Measurements from ENCODE around the gene LPXN. TPM values are rescaled to one million over a fixed set of nuclear protein-coding genes. Genes with fewer than 3 reads are reported as not detected.
A peak's percentile ranks its signal among the peaks of the same experiment; 100 is the strongest.

The LPXN gene
- total RNA-seq, 4 donors from 2014 or later: 10.0 to 18.7 (median 16.0) TPM

DNA sequence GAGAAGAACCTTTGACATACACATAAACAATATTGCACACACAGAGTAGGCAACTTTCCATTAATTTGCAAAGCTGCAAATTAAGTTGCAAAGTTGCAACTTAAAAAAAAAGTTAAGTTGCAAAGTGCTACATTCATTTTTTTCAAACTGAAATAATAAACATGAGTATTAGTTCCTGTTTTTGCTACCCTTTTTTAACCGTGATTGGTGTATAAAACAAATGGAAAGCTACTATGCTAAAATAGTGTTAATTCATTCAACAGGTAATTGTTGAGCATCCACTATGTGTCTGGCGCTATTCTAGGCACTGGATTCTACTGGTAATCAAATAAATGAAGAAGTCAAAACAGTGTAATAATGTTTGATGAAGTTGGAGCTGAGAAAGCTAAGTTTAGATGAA lies 11.3 kb upstream of the LPXN start:
- 77 to 88% methylated on average over 1 to 2 of the region's 2 CpGs for WGBS, 2 donors (ENCODE audit: low coverage in 1 of 2)

GRCh38 chr11:58582437-58582836 lies 6.8 kb upstream of the LPXN start:
- Histone ChIP-seq H3K4me3 (no peak overlapping the region), H3K27me3 (no peaks in the 10 kb centered on the region), H3K36me3 (peaks cover 0 to 14% (median 5%) of the 10 kb centered on the region in 4 donors), H3K9me3 (no peaks in the 10 kb centered on the region), H3K27ac (peak overlapping the region in 1 of 4 donors; percentile 20), H3K4me1 (peaks cover 21 to 61% (median 35%) of the 10 kb centered on the region in 4 donors)
- 82 to 88% methylated on average over 1 of the region's 1 CpG for WGBS, 2 donors (ENCODE audit: low coverage in 1 of 2)
- in situ Hi-C loops (cut with MboI; ENCODE audit: low pct_ligation_motif_present in 1 of 4, low pct_unique_long_range_greater_than_20kb in 1 of 4, low sequenced_read_pairs in 3 of 4) (no loop called here), intact Hi-C loops (cut with DNase I; ENCODE audit: low total_unique reads) (no loop called here)
- DNase-seq: no peak
- TF ChIP-seq EP300 (IDR thresholded peaks at IDR 0.05; ENCODE audit: low read depth) (no peak), POLR2A (IDR thresholded peaks at IDR 0.05) (no peak), POLR2AphosphoS5 (IDR thresholded peaks at IDR 0.05) (no peak)
- TF ChIP-seq, protein P1, sequence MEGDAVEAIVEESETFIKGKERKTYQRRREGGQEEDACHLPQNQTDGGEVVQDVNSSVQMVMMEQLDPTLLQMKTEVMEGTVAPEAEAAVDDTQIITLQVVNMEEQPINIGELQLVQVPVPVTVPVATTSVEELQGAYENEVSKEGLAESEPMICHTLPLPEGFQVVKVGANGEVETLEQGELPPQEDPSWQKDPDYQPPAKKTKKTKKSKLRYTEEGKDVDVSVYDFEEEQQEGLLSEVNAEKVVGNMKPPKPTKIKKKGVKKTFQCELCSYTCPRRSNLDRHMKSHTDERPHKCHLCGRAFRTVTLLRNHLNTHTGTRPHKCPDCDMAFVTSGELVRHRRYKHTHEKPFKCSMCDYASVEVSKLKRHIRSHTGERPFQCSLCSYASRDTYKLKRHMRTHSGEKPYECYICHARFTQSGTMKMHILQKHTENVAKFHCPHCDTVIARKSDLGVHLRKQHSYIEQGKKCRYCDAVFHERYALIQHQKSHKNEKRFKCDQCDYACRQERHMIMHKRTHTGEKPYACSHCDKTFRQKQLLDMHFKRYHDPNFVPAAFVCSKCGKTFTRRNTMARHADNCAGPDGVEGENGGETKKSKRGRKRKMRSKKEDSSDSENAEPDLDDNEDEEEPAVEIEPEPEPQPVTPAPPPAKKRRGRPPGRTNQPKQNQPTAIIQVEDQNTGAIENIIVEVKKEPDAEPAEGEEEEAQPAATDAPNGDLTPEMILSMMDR (IDR thresholded peaks at IDR 0.05): no peak

More for the DNA sequence above, 11.3 kb upstream of the LPXN start:
- Histone ChIP-seq H3K4me1 (peaks cover 5 to 78% (median 20%) of the 10 kb centered on the region in 4 donors), H3K9me3 (no peaks in the 10 kb centered on the region), H3K36me3 (peaks cover 0 to 14% (median 5%) of the 10 kb centered on the region in 4 donors), H3K27me3 (no peaks in the 10 kb centered on the region), H3K27ac (no peak overlapping the region), H3K4me3 (no peak overlapping the region)
- intact Hi-C loops (cut with DNase I; ENCODE audit: low total_unique reads): no loop called here
- DNase-seq: no peak
- TF ChIP-seq POLR2A (IDR thresholded peaks at IDR 0.05) (no peak), EP300 (IDR thresholded peaks at IDR 0.05; ENCODE audit: low read depth) (no peak), POLR2AphosphoS5 (IDR thresholded peaks at IDR 0.05) (no peak)
- TF ChIP-seq, protein P1 (IDR thresholded peaks at IDR 0.05): no peak
- in situ Hi-C loops (cut with MboI; ENCODE audit: low pct_ligation_motif_present in 1 of 4, low pct_unique_long_range_greater_than_20kb in 1 of 4, low sequenced_read_pairs in 3 of 4): no loop called here

- in situ Hi-C loops (cut with MboI; ENCODE audit: low pct_ligation_motif_present in 1 of 4, low pct_unique_long_range_greater_than_20kb in 1 of 4, low sequenced_read_pairs in 3 of 4): no loop called here
- Histone ChIP-seq H3K36me3 (peaks cover 0 to 6% (median 0%) of the 10 kb centered on the region in 4 donors), H3K27me3 (no peaks in the 10 kb centered on the region), H3K4me3 (peak overlapping the region; percentile 98 to 100 (median 98)), H3K27ac (peak overlapping the region; percentile 100), H3K9me3 (no peaks in the 10 kb centered on the region), H3K4me1 (peaks cover 32 to 71% (median 46%) of the 10 kb centered on the region in 4 donors)
- DNase-seq: no peak
- intact Hi-C loops (cut with DNase I; ENCODE audit: low total_unique reads): no loop called here
- 4 to 7% methylated on average over 2 of the region's 2 CpGs for WGBS, 2 donors (ENCODE audit: low coverage in 1 of 2)
- TF ChIP-seq EP300 (IDR thresholded peaks at IDR 0.05; ENCODE audit: low read depth) (no peak), POLR2AphosphoS5 (IDR thresholded peaks at IDR 0.05) (no peak), POLR2A (IDR thresholded peaks at IDR 0.05) (no peak)
- TF ChIP-seq, protein P1 (IDR thresholded peaks at IDR 0.05): no peak
Measured at GRCh38 chr11:58580311-58580710, 4.7 kb upstream of the LPXN start.

DNA sequence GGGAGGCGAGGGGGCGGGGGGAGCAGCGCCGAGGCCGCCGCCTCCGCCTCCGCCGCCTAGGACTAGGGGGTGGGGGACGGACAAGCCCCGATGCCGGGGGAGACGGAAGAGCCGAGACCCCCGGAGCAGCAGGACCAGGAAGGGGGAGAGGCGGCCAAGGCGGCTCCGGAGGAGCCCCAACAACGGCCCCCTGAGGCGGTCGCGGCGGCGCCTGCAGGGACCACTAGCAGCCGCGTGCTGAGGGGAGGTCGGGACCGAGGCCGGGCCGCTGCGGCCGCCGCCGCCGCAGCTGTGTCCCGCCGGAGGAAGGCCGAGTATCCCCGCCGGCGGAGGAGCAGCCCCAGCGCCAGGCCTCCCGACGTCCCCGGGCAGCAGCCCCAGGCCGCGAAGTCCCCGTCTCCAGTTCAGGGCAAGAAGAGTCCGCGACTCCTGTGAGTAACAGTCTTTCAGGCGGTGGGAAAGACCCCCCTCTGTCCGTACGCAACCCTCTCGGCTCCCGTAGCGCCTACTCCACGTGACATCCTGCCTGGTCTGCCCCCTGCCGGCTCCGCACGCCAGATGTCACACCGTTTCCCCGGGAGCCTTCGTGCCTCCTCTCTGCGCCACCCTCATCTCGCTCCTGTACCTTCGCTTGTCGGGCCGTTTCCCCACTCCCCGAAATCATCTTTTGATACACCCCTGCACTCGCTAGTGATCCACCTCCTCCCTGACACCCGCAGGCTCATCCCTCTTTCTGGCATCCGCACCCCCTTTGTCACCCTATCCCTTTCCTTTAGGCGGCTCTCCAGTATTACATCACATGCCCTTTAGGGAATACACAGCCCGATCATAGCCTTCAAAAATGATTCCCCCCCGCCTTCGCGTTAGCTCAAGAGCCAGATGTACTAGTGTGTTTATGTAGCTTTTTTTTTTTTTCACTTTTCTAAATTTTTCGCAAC lies 3.8 kb upstream of the LPXN start:
- H3K36me3 ChIP-seq: no peaks in the 10 kb centered on the region
- peak; percentile 94 for DNase-seq
- peak overlapping the region; percentile 98 to 100 (median 98) for H3K4me3 ChIP-seq
- peaks cover 32 to 73% (median 49%) of the 10 kb centered on the region in 4 donors for H3K4me1 ChIP-seq
- no peaks in the 10 kb centered on the region for H3K9me3 ChIP-seq
- intact Hi-C loops (cut with DNase I; ENCODE audit: low total_unique reads) (no loop called here), in situ Hi-C loops (cut with MboI; ENCODE audit: low pct_ligation_motif_present in 1 of 4, low pct_unique_long_range_greater_than_20kb in 1 of 4, low sequenced_read_pairs in 3 of 4) (loop anchor here in 1 of 4 donors (10.0 kb wide), 1 partner anchor 565 kb away; the partner anchor contains the start of gene FAM111A)
- peak; percentile 88 to 97 (median 95) for TF ChIP-seq POLR2AphosphoS5 (IDR thresholded peaks at IDR 0.05)
- TF ChIP-seq, protein P1 (IDR thresholded peaks at IDR 0.05): peak; percentile 68 to 98 (median 85)
- TF ChIP-seq POLR2A (IDR thresholded peaks at IDR 0.05): peak; percentile 82
- TF ChIP-seq EP300 (IDR thresholded peaks at IDR 0.05; ENCODE audit: low read depth): no peak
- H3K27ac ChIP-seq: peak overlapping the region; percentile 100
- no peaks in the 10 kb centered on the region for H3K27me3 ChIP-seq
- 0 to 2% methylated on average over 10 to 63 of the region's 78 CpGs for WGBS, 2 donors (ENCODE audit: low coverage in 1 of 2)

Measured in transverse colon (tissue), 4 donors.